Activated CD4-positive, alpha-beta T cell treated with anti-CD3 and anti-CD28 coated beads, Interleukin-2, amount 50 U/mL, for 1 hour (primary cell): ENCODE results near the gene DIAPH1.
A peak's percentile ranks its signal among the peaks of the same experiment; 100 is the strongest.

Experiments
- DNase-seq: peaks from one replicate; pipeline ENCODE4 v3.0.0-alpha.2; 2020

Gene DIAPH1

DNA sequence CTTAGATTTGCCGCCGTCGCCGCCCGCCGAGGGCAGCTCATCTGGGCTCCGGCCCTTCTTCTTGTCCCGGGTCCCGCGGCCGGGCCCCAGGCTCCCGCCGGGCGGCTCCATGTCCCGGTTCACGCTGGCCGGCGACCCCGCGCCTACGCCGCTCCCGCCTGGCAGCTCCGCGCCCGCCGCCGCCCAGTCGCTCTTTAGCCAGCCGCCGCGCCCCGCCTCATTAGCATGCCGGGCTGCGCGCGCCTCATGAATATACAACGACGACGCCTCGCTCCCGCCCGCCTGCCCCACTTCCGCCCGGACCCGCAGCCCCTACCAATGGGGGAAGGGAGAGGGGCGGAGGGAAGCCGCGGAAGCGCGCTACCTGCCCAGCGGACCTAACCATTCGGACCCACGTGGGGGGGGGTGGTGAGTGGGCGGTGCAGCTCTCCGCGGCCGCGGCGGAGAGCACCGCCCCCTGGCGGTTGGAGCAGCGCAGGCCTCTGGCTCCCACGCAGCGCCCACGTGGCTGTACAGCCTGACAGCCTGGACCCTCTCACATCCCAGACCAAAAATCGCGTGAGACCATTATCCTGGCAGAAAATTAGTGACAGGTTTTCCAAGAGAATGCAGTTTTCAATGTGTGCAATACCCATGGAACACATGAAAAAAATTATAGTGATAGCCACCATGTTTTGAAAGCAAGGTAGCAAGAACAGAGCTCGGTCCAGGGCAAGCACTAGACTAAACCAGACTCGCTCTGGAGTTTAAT, at the start of gene DIAPH1:
DIAPH1 (minus strand) TSS at position 197 of the 751 bp plus-strand sequence; CDS start at position 111, 86 bp downstream.
- DNase-seq = peak; percentile 98

DNA sequence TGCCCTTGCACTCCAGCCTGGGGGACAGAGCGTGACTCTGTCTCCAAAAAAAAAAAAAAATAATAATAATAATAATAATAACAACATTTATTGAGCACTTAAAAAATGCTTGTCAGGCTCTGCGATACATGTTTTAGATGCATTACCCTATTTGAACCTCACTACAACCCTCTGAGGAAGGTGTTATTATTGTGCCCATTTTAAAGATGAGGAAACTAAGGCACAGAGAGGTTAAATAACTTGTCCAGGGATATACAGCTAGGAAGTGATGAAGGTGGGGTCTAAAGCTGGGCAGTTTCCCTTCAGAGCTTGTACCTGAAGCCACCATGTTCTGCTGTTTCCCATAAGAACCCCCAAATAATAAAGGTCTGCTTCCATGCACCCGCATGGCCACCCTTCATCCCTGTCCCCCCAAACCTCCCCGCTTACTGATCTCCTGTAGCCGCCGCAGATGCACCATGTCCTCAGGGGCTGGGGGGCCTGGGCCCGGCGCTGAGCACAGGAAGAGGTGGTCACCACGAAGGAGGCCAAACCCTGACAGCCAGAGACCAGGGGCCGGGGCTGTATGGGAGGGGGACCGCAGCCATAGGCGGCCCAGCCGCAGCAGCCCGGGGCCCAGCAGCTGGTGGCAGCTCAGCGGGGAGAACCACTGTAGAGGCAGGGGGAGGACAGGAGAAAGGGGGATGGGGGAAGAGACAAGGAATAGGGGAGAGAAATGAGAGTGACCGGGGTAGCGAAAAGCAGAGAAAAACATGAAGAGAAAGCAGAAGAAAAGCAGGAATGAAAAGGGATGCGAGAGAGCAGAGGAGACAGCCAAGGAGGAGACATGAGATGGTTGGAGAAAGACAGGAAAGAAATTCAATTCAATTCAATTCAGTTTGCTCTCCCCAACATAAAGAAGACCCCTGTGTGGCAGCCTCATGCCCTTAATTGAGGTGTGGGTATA, 47.5 kb upstream of the DIAPH1 start:
- no peak for DNase-seq

DNA sequence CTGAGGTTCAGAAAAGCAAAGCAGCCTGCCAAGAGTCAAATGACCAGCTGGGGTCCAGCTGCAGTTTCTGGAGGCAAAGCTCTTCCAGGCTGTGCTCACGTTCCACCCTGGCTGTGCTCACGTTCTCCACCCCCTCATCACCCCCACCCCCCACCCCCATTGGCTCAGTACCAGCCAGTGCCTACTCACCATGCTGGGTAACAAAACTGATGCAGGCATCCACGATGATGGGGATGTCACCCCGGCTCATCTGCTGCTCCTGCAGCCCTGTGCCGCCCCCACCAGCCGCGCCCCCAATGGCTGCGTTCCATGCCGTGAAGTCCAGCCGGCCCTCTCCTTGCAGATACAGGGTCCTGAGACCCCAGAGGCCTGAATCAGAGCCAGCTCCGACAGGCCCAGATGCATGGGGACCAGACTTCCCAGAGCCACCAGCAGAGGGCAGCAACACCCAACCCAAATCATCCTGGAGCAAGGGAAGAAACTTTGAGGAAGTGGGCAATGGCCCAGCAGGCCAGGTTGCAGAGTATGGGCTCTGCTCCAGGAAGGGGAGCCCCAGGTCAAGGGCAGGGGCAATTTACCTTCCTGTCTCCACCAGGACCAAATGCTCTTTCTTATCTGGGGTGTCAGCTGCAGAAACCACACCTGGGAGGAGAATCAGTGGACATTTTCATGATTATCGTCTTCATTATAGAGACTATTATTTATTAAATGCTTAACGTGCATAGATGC, 46.1 kb upstream of the DIAPH1 start:
- peak; percentile 72 for DNase-seq

DNA sequence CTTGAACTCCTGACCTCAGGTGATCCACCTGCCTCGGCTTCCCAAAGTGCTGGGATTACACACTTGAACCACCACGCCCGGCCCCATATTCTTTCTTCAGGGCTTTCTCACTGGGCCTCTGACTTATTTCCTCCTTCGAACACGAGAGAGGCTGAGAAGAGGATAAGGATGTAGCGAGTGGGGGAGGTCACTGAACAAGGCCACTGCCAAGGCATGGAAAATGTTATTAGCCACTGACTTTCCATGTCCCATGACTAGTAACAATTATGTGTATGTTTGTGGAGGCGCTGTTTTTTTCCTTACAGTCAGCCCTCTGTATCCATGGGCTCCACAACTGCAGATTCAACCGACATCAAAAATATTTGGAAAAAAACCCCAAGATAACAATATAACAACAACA, 44.7 kb upstream of the DIAPH1 start:
- no peak for DNase-seq

- no peak for DNase-seq
Observed at GRCh38 chr5:141662028-141662427, 43.2 kb upstream of the DIAPH1 start.

DNA sequence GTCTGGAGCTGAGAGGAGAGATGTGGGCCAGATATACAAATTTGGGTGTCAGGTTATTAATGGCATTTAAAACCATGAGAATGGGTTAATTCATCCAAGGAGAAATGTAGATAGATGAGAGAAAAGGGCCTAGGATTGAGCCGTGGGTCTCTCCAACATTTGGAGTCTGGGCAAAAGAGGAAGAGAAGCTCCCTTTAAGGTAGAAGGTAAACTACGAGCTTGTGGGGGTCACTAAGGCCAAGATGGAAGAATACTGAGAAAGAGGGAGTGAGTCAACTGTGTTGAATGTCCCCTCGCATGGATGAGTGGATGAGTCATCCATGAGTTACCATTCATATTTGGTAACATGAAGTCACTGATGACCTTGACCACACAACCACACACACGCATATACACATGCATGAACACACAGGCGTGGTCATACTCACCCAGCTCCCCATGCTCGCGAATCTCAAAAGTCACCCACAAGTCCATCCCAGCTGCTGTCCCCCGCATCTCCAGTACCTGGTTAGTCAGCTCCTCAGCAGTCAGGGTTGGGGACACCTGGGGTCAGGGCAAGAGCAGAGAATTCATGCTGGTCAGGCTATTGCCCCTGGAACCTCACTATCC, 39.2 kb upstream of the DIAPH1 start:
- no peak for DNase-seq

DNA sequence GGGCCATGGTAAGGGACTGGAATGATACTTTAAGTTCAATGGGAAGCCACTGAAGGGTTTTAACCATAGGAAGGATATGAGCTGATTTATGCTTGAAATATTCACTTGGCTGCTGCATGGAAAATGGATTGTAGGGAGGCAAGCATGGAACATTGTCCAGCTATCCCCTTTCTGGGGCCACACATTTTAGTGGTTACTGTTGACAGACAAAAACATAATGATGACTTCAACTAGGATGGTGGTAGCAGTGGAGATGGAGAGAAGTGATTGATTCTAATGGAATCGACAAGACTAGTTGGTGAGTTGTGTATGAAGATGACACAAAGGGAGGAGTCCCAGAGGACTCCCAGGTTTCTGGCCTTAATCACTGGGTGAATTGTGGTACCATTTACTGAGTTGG, 38.6 kb upstream of the DIAPH1 start:
- no peak for DNase-seq

- DNase-seq = no peak
Observed at GRCh38 chr5:141656396-141656795, 37.6 kb upstream of the DIAPH1 start.

DNA sequence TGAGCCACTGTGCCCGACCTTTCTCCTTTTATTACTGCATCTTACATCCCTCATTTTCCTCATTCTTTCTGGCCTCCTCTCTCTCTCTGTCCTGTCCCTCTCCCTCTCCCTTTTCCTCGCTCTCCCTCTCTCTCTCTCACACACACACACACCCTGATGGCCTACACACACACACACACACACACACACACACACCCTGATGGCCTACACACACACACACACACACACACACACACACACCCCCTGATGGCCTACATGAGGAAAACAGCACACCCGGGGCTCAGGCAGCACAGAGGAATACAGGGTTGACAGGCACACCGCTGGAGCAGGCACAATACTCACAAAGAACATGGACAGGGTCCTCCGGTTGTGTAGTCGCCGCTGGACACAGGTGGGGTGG, 36.2 kb upstream of the DIAPH1 start:
- no peak for DNase-seq

- DNase-seq = no peak
Observed at GRCh38 chr5:141654298-141654697, 35.5 kb upstream of the DIAPH1 start.

DNA sequence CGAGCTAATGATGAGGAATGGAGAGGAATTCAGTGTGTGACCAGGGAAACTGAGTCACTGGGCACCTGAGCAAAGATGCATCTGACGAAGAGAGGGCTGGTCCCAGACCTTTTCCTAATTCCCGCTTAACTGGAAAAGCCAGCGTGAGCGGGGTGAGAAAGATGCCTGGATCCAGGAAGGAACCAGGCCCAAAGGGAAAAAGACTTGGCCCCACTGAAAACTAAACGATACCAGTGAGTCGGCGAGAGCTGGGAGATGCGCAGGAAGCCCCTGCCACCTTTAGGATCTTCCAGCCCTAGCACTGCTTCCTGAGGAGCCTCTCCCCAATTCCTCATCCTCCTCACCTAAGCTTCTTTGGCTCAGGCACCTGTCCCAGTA, 32.9 kb upstream of the DIAPH1 start:
- DNase-seq = no peak

GRCh38 chr5:141650851-141651727, 32.3 kb upstream of the DIAPH1 start, which contains the start of gene FCHSD1:
TSS of gene FCHSD1 (minus strand) at chr5:141651418. CDS start at chr5:141651368, 50 bp downstream.
- DNase-seq = peak; percentile 73

GRCh38 chr5:141649972-141650371, 31.2 kb upstream of the DIAPH1 start:
- DNase-seq = no peak

DNA sequence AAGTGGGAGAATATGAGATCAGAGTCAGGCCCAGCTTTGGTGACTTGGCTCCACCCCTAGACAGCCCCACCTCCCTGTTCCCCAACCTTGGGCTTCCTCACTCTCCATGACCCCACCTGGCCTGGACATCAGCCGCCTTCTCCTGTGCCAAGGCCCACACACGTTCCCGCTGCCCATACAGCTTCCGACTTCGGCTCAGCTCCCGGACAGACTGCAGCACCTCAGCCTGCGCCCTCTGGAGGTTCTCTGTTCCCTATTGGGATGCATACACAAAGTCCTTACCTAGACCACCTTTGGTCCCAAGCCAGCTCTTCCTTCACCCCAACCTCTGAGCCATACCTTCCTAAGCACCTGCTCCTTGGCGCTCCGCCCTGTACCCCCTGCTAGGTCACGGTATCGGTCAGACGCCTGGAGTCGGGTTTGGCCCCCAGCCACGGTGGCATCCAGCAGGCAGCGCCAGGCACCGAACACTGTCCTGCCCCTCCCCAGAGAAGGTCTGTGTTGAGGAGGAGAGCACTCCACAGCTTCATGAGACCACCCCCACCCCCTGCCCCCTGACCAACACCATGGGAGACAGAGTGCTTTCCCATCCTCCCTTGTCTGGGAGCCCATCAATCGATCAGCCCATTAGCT, 30.4 kb upstream of the DIAPH1 start:
- no peak for DNase-seq

GRCh38 chr5:141647851-141648250, 29.1 kb upstream of the DIAPH1 start:
- no peak for DNase-seq

GRCh38 chr5:141647242-141647641, 28.4 kb upstream of the DIAPH1 start:
- no peak for DNase-seq

DNA sequence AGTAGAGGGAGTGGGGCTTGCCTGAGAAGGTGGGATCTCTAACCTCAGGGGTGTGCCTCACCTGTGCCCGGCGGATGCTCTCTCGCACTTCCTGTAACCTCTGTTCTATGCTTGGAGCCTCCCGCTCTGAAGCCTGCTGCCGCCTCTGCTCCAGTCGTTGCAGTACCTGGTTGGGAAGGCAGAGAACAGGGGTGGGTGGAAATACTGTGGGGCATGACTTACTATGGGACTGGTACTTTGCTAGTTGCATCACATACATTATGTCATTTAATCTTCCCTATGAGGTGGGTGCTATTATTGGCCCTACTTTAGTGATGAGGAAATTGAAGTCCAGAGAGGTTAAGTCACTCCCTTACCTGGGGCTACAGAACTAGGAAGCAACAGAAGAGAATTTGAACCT, 27.2 kb upstream of the DIAPH1 start:
- DNase-seq = no peak

DNA sequence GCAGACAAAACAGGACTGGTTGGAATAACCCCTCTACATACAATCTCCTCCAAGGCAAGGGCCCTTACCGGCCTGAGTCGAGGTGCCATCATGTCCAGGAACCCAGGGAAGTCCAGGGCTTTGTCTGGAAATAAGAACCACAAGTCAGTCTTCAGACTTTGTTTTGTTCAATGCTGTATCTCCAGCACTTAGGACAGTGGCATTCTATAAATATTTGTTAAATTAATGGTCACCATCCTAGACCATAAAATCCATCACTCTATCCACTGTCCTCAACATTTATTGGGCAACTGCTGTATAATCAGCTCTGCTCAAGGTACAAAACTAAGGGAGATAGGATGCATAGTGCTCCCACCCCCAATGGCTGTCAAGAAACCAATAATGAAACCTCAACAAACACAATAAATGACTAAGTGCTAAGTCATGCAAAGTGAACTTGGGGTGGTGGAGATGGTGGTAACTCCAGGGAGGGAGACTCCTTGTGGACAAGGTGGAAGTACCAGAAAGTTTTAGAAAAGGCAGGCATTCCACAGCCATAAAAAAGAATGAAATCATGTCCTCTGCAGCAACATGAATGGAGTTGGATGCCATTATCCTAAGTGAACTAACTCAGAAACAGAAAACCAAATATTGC, 23.0 kb upstream of the DIAPH1 start:
- DNase-seq = no peak

- no peak for DNase-seq
Observed at GRCh38 chr5:141640698-141641097, 21.9 kb upstream of the DIAPH1 start.

DNA sequence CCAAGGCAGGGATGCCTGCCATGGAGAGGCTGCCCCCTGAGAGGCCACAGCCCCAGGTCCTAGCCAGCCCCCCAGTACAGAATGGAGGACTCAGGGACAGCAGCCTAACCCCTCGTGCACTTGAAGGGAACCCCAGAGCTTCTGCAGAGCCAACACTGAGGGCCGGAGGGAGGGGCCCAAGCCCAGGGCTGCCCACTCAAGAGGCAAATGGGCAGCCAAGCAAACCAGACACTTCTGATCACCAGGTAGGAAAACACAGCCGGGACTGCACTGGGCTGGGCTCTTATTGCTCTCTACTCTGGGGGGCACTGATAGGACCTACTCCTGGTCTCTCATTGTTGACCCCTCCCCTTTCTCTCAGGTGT, 21.2 kb upstream of the DIAPH1 start:
- DNase-seq = no peak
